A549 (cell line): ENCODE data around the gene EVC. TPM values are rescaled to one million over a fixed set of nuclear protein-coding genes. Genes with fewer than 3 reads are reported as not detected.

Experiments used
- ATAC-seq, 2 experiments: fragments of 200-7000 bp in 1 of 2; fragments of >200 bp in 1 of 2; cut with Nextera tagmentation in 1 of 2; cut with Tn5 transposase in 1 of 2; 3 replicates each; pipeline versions ENCODE4 v1.8.0 to v1.9.1; 2018 to 2020; ENCODE audit warnings: mild to moderate bottlenecking in 1 of 2, moderate library complexity in 1 of 2
- CTCF ChIA-PET: fragments of 300-600 bp; sonication (Branson Sonifier 250); formaldehyde crosslinking; extraction: SDS; loops from one replicate; lab custom pipeline; 2021; ENCODE audit warnings: antibody characterized with exemption, inconsistent platforms; lab: Yijun Ruan, JAX
- POLR2A ChIA-PET: fragments of 350-600 bp; formaldehyde crosslinking; extraction: SDS; loops from one replicate; lab custom pipeline; 2021; ENCODE audit warnings: antibody characterized with exemption, inconsistent platforms; lab: Yijun Ruan, JAX
- DNase-seq, 2 experiments: peaks; one replicate each; pipeline versions ENCODE4 v3.0.0 to v3.0.0-alpha.2; 2011 to 2016; ENCODE audit warnings: low read depth in 1 of 2, low spot score in 1 of 2
- FAIRE-seq: peaks from 2 replicates; lab custom pipeline; 2011; peaks lifted over from hg19 to GRCh38; lab: Jason Lieb, UNC
- H3K27ac ChIP-seq, 2 experiments: fragments of >200 bp; sonication (Bioruptor Twin); formaldehyde crosslinking; 3 replicates each; pipeline ENCODE4 v1.5.1; 2016 to 2017
- H3K4me1 ChIP-seq: fragments of >200 bp; sonication (Bioruptor Twin); formaldehyde crosslinking; 3 replicates; pipeline ENCODE4 v1.6.1; 2016
- H3K4me2 ChIP-seq: fragments of >200 bp; sonication (Bioruptor Twin); formaldehyde crosslinking; 3 replicates; pipeline ENCODE4 v1.6.1; 2016
- H3K4me3 ChIP-seq: fragments of >200 bp; sonication (Bioruptor Twin); formaldehyde crosslinking; 3 replicates; pipeline ENCODE4 v1.5.1; 2016
- H3K9me3 ChIP-seq: fragments of >200 bp; sonication (Bioruptor Twin); formaldehyde crosslinking; 3 replicates; pipeline ENCODE4 v1.6.1; 2016
- BHLHE40 ChIP-seq: IDR thresholded peaks from 2 replicates; pipeline ENCODE4 v1.6.1; 2012; ENCODE audit warnings: low read depth, low read length, inconsistent platforms
- CBX2 ChIP-seq: fragments of 200-600 bp; sonication (generic); IDR thresholded peaks from 2 replicates; pipeline ENCODE4 v1.6.1; 2016; ENCODE audit warnings: low read depth, mild to moderate bottlenecking, borderline replicate concordance
- CBX8 ChIP-seq: fragments of 200-600 bp; sonication (generic); IDR thresholded peaks from 2 replicates; pipeline ENCODE4 v1.6.1; 2016
- EHF ChIP-seq: fragments of 250-450 bp; sonication (Bioruptor Pico); IDR thresholded peaks from 2 replicates; pipeline ENCODE4 v1.5.0; 2020; ENCODE audit warnings: mild to moderate bottlenecking
- ESRRA ChIP-seq: fragments of 150-350 bp; IDR thresholded peaks from 2 replicates; pipeline ENCODE4 v1.6.1; 2014; ENCODE audit warnings: mild to moderate bottlenecking, low read length, borderline replicate concordance
- FOSB ChIP-seq: fragments of 250-450 bp; sonication (Bioruptor Pico); IDR thresholded peaks from 2 replicates; pipeline ENCODE4 v1.5.0; 2020; ENCODE audit warnings: mild to moderate bottlenecking, moderate library complexity
- FOSL2 ChIP-seq, 2 experiments: fragments of 450-650 bp in 1 of 2; fragments of >200 bp in 1 of 2; sonication (Bioruptor Twin) in 1 of 2; formaldehyde crosslinking; IDR thresholded peaks; 2 replicates each; pipeline versions ENCODE4 v1.5.0 to v1.6.1; 2016 to 2020; ENCODE audit warnings: mild to moderate bottlenecking in 1 of 2, moderate library complexity in 1 of 2
- FOXS1 ChIP-seq: fragments of 250-450 bp; sonication (Bioruptor Pico); IDR thresholded peaks from 2 replicates; pipeline ENCODE4 v1.5.0; 2020; ENCODE audit warnings: mild to moderate bottlenecking, moderate library complexity
- GATA3 ChIP-seq: IDR thresholded peaks from 2 replicates; pipeline ENCODE4 v1.6.1; 2012; ENCODE audit warnings: borderline replicate concordance
- HDAC2 ChIP-seq: fragments of 200-600 bp; sonication (generic); IDR thresholded peaks from 2 replicates; pipeline ENCODE4 v1.6.1; 2016
- HOXA7 ChIP-seq: fragments of 250-450 bp; sonication (Bioruptor Pico); IDR thresholded peaks from 2 replicates; pipeline ENCODE4 v1.5.0; 2020; ENCODE audit warnings: mild to moderate bottlenecking, moderate library complexity
- MAFK ChIP-seq: fragments of 450-650 bp; IDR thresholded peaks from 2 replicates; pipeline ENCODE4 v1.6.1; 2014; ENCODE audit not compliant: partially characterized antibody
- NFE2L2 ChIP-seq: fragments of 150-350 bp; conservative IDR thresholded peaks from 2 replicates; pipeline ENCODE4 v1.6.1; 2014; ENCODE audit warnings: low read length
- NPAS2 ChIP-seq: fragments of 250-450 bp; sonication (Bioruptor Pico); IDR thresholded peaks from 2 replicates; pipeline ENCODE4 v1.8.0; 2022; ENCODE audit warnings: mild to moderate bottlenecking, moderate library complexity, borderline replicate concordance
- POLR2A ChIP-seq: IDR thresholded peaks from 2 replicates; pipeline ENCODE4 v1.6.1; 2012; ENCODE audit warnings: mild to moderate bottlenecking, low read length
- POLR2AphosphoS2 ChIP-seq: conservative IDR thresholded peaks from 2 replicates; pipeline ENCODE4 v1.6.1; 2012; ENCODE audit warnings: low read length, improper control_type of control experiment, inconsistent platforms
- RAD21 ChIP-seq, 2 experiments: fragments of >200 bp in 1 of 2; sonication (Bioruptor Twin) in 1 of 2; formaldehyde crosslinking in 1 of 2; IDR thresholded peaks in 1 of 2; conservative IDR thresholded peaks in 1 of 2; 2 replicates in 1 of 2; 3 replicates in 1 of 2; pipeline ENCODE4 v1.6.1; 2012 to 2018; ENCODE audit warnings: inconsistent platforms in 1 of 2
- RARB ChIP-seq: fragments of 250-450 bp; sonication (Bioruptor Pico); IDR thresholded peaks from 2 replicates; pipeline ENCODE4 v1.8.0; 2021; ENCODE audit warnings: mild to moderate bottlenecking, moderate library complexity
- RCOR1 ChIP-seq: fragments of 150-350 bp; IDR thresholded peaks from 2 replicates; pipeline ENCODE4 v1.6.1; 2014; ENCODE audit warnings: antibody characterized with exemption, low read length, low read depth
- RFX5 ChIP-seq: fragments of 450-650 bp; IDR thresholded peaks from 2 replicates; pipeline ENCODE4 v1.7.1; 2014; ENCODE audit warnings: antibody characterized with exemption, mild to moderate bottlenecking, moderate library complexity
- RNF2 ChIP-seq: fragments of 200-600 bp; sonication (generic); IDR thresholded peaks from 2 replicates; pipeline ENCODE4 v1.6.1; 2016; ENCODE audit warnings: low read depth, mild to moderate bottlenecking, antibody characterized with exemption, moderate library complexity, borderline replicate concordance
- SMC3 ChIP-seq: fragments of >200 bp; sonication (Bioruptor Twin); formaldehyde crosslinking; IDR thresholded peaks from 3 replicates; pipeline ENCODE4 v1.6.1; 2018; ENCODE audit warnings: inconsistent platforms
- TFCP2L1 ChIP-seq: fragments of 250-450 bp; sonication (Bioruptor Pico); IDR thresholded peaks from 2 replicates; pipeline ENCODE4 v1.5.0; 2021; ENCODE audit warnings: mild to moderate bottlenecking
- TP53 ChIP-seq: fragments of 250-450 bp; sonication (Bioruptor Pico); IDR thresholded peaks from 2 replicates; pipeline ENCODE4 v1.5.0; 2021; ENCODE audit warnings: mild to moderate bottlenecking, moderate library complexity
- ZC3H11A ChIP-seq: fragments of 450-650 bp; IDR thresholded peaks from 2 replicates; pipeline ENCODE4 v1.6.1; 2014; ENCODE audit warnings: antibody characterized with exemption, mild to moderate bottlenecking
- WGBS: methylation state at CpG from one replicate; pipeline ENCODE4 v1.1.6; 2017; ENCODE audit errors: missing lambda C conversion rate; 5-methylcytosine and 5-hydroxymethylcytosine counted together
- polyA plus RNA-seq, 4 experiments: library from polyadenylated mRNA; depleted of rRNA in 3 of 4; stranded (reverse); fragments of >200 nt; fragmentation: RNase III in 1 of 4; extraction: RNeasy Plus Mini Kit Qiagen cat#74134 plus additional on column Dnase treatment in 1 of 4; gene quantifications; 2 replicates in 3 of 4; 3 replicates in 1 of 4; pipeline ENCODE4 v1.2.3, GENCODE V29; 2011 to 2017
- TF ChIP-seq, protein P1 (sequence below): fragments of 250-450 bp; sonication (Bioruptor Pico); IDR thresholded peaks from 2 replicates; pipeline ENCODE4 v1.5.0; 2021; ENCODE audit warnings: mild to moderate bottlenecking, moderate library complexity, borderline replicate concordance
- TF ChIP-seq, protein P2 (sequence below): fragments of >200 bp; sonication (Bioruptor Twin); formaldehyde crosslinking; IDR thresholded peaks from 2 replicates; pipeline ENCODE4 v1.6.1; 2016
- TF ChIP-seq, protein P3 (sequence below): IDR thresholded peaks from 2 replicates; pipeline ENCODE4 v1.6.1; 2012
- TF ChIP-seq, protein P4 (sequence below): fragments of 450-650 bp; IDR thresholded peaks from 2 replicates; pipeline ENCODE4 v1.6.1; 2014; ENCODE audit warnings: antibody characterized with exemption
- TF ChIP-seq, protein P5 (sequence below): fragments of >200 bp; sonication (Bioruptor Twin); formaldehyde crosslinking; IDR thresholded peaks from 3 replicates; pipeline ENCODE4 v1.5.1; 2016

Gene EVC
- polyA plus RNA-seq, 2 of the 4 experiments (the other 2 are of a cell fraction): 3.0 to 5.5 TPM

DNA sequence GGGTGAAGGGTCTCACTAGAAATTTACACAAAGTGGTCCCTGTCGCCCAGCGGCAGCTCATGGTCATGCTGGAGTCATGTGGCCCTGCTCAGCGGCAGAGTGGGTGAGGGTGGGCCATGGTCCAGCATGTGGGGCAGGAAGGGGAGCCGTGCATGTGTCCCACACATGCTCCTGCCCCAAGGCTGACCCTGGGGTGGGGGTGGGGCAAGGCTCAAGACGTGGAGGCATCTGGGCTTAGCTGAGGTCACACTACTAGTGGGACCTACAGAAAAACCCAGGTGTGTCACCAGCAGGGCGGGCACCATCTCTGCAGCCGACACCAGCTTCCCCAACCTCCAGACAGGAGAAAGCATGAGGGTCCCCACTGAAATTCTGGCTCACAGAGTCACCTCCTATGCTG is 42.4 kb downstream of the EVC start:
- DNase-seq (no peak), FAIRE-seq (no peak), ATAC-seq (peak in 1 of 2 experiments; percentile 17; a peak in 1 of 6 replicates)
- peak overlapping the region; percentile 22 to 79; a peak in 4 of 6 replicates for H3K27ac ChIP-seq
- TF ChIP-seq NFE2L2: no peak
- TF ChIP-seq CBX2: no peak
- TF ChIP-seq RNF2: no peak
- TF ChIP-seq, protein P1, sequence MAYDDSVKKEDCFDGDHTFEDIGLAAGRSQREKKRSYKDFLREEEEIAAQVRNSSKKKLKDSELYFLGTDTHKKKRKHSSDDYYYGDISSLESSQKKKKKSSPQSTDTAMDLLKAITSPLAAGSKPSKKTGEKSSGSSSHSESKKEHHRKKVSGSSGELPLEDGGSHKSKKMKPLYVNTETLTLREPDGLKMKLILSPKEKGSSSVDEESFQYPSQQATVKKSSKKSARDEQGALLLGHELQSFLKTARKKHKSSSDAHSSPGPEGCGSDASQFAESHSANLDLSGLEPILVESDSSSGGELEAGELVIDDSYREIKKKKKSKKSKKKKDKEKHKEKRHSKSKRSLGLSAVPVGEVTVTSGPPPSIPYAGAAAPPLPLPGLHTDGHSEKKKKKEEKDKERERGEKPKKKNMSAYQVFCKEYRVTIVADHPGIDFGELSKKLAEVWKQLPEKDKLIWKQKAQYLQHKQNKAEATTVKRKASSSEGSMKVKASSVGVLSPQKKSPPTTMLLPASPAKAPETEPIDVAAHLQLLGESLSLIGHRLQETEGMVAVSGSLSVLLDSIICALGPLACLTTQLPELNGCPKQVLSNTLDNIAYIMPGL (CRISPR knock-in tag): no peak
- TF ChIP-seq BHLHE40: no peak
- TF ChIP-seq MAFK: no peak
- TF ChIP-seq FOSB: no peak
- TF ChIP-seq TP53 (CRISPR knock-in tag): no peak
- TF ChIP-seq TFCP2L1: no peak
- no peak for TF ChIP-seq GATA3
- TF ChIP-seq HDAC2: no peak
- TF ChIP-seq, protein P2, sequence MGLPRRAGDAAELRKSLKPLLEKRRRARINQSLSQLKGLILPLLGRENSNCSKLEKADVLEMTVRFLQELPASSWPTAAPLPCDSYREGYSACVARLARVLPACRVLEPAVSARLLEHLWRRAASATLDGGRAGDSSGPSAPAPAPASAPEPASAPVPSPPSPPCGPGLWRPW: no peak
- ChIA-PET POLR2A (no interaction called here), CTCF (interaction anchor here (0.8 kb wide), 1 partner anchor 14 kb away, joined by 3 read pairs; no protein-coding TSS in a partner anchor)
- 93% methylated on average over 3 of the region's 7 CpGs for WGBS
- H3K4me2 ChIP-seq: no peak overlapping the region
- no peaks in the 10 kb centered on the region for H3K9me3 ChIP-seq
- H3K4me3 ChIP-seq: no peak overlapping the region
- H3K4me1 ChIP-seq: peaks cover 23% of the 10 kb centered on the region

DNA sequence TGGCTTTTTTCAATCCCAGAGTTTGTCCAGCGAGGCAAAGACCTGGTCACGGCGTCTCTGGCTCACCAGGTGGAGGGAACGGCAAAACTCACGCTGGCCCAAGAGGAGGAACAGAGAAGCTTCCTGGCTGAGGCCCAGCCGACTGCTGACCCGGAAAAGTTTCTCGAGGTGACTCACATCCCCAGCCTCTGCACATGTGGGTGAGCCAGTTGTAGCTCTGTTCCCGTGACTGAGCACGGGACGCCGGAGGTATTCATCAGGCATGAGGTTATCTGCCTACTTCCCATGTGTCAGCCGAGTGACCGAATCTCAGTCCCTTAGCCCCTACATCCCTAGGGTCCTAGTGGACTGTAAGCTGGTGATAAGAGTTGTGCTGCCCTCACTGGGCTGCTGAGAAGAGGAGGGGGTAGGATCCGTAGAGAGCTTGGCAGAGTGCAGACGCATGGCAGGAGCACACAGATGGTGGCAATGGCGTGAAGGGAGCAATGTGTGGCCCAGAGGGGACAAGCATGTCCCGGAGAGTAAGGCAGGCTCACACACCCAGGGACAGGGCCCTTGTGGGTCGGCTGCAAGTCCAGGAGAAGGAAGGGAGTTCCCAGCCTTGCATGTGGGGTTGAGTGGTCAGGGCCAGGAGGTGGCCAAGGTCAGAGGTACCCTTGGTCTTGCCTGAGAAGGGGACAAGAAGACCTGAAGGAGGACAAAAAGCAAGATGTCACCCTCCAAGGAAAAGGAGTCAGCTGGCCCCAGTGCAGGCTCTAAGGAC is 42.9 kb downstream of the EVC start:
- POLR2A ChIA-PET: no interaction called here
- Histone ChIP-seq H3K4me3 (no peak overlapping the region), H3K27ac (peak overlapping the region; percentile 45 to 79; a peak in 5 of 6 replicates), H3K4me2 (no peak overlapping the region), H3K4me1 (peaks cover 29% of the 10 kb centered on the region), H3K9me3 (no peaks in the 10 kb centered on the region)
- FAIRE-seq (no peak), DNase-seq (peak; percentile 43 to 48), ATAC-seq (peak; percentile 36 to 63; a peak in 3 of 6 replicates)
- CTCF ChIA-PET: interaction anchor here (0.8 kb wide), 1 partner anchor 14 kb away, joined by 3 read pairs; no protein-coding TSS in a partner anchor
- WGBS: 77% methylated on average over 7 of the region's 19 CpGs
- TF ChIP-seq, protein P3, sequence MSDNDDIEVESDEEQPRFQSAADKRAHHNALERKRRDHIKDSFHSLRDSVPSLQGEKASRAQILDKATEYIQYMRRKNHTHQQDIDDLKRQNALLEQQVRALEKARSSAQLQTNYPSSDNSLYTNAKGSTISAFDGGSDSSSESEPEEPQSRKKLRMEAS: peak; percentile 71
- peak; percentile 58 for TF ChIP-seq BHLHE40
- TF ChIP-seq FOSL2 (IDR thresholded peaks at IDR 0.05): no peak
- TF ChIP-seq FOSL2 (CRISPR knock-in tag; IDR thresholded peaks at IDR 0.05): peak; percentile 65
- no peak for TF ChIP-seq RFX5
- TF ChIP-seq, protein P4, sequence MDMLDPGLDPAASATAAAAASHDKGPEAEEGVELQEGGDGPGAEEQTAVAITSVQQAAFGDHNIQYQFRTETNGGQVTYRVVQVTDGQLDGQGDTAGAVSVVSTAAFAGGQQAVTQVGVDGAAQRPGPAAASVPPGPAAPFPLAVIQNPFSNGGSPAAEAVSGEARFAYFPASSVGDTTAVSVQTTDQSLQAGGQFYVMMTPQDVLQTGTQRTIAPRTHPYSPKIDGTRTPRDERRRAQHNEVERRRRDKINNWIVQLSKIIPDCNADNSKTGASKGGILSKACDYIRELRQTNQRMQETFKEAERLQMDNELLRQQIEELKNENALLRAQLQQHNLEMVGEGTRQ: peak; percentile 64
- TF ChIP-seq CBX8: no peak

DNA sequence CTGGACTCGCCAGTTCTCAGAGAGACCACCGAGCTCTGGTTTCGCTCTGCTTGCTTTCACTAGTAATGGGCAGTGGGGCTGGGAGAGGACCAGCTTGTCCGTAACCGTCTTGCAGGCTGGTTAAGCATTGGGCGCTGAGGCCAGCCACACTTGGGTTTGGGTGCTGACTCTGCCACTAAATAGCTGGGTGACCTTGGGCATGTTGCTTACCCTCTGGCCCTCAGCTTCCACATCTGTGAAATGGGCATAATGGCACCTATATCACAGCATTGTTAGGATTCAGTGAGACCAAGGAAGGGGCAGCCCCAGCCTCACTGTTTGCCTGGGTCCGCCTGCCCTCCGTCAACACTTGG is 43.5 kb downstream of the EVC start:
- WGBS: 91% methylated on average over 4 of the region's 8 CpGs
- H3K4me1 ChIP-seq: peaks cover 34% of the 10 kb centered on the region
- CTCF ChIA-PET: no interaction called here
- no peak overlapping the region for H3K4me3 ChIP-seq
- peak overlapping the region in 1 of 2 experiments; percentile 79; a peak in 3 of 6 replicates for H3K27ac ChIP-seq
- FAIRE-seq (no peak), ATAC-seq (no peak), DNase-seq (no peak)
- H3K4me2 ChIP-seq: no peak overlapping the region
- POLR2A ChIA-PET: no interaction called here
- no peaks in the 10 kb centered on the region for H3K9me3 ChIP-seq
- TF ChIP-seq SMC3 (no peak), FOSB (no peak), TP53 (CRISPR knock-in tag) (no peak), ESRRA (no peak), RCOR1 (no peak), FOXS1 (CRISPR knock-in tag) (no peak), FOSL2 (IDR thresholded peaks at IDR 0.05) (no peak), FOSL2 (CRISPR knock-in tag; IDR thresholded peaks at IDR 0.05) (no peak), RAD21 (conservative IDR thresholded peaks at IDR 0.05 in 1 of 2, IDR thresholded peaks at IDR 0.05 in 1 of 2) (no peak), HDAC2 (no peak), POLR2AphosphoS2 (no peak), NPAS2 (CRISPR knock-in tag) (no peak), BHLHE40 (no peak), POLR2A (no peak), RARB (CRISPR knock-in tag) (no peak), HOXA7 (no peak), ZC3H11A (no peak), EHF (CRISPR knock-in tag) (no peak)
- TF ChIP-seq, protein P5, sequence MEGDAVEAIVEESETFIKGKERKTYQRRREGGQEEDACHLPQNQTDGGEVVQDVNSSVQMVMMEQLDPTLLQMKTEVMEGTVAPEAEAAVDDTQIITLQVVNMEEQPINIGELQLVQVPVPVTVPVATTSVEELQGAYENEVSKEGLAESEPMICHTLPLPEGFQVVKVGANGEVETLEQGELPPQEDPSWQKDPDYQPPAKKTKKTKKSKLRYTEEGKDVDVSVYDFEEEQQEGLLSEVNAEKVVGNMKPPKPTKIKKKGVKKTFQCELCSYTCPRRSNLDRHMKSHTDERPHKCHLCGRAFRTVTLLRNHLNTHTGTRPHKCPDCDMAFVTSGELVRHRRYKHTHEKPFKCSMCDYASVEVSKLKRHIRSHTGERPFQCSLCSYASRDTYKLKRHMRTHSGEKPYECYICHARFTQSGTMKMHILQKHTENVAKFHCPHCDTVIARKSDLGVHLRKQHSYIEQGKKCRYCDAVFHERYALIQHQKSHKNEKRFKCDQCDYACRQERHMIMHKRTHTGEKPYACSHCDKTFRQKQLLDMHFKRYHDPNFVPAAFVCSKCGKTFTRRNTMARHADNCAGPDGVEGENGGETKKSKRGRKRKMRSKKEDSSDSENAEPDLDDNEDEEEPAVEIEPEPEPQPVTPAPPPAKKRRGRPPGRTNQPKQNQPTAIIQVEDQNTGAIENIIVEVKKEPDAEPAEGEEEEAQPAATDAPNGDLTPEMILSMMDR: no peak
- TF ChIP-seq, protein P2: no peak
